IMR-90 (cell line): ENCODE data around the gene FGD5. TPM values are rescaled to one million over a fixed set of nuclear protein-coding genes. Genes with fewer than 3 reads are reported as not detected.

ENCODE experiments used
- ATAC-seq: fragments of 200-7000 bp; cut with Tn5 transposase; 2 replicates; pipeline ENCODE4 v1.9.1; 2020; ENCODE audit warnings: low read depth, mild to moderate bottlenecking, moderate library complexity
- BruUV-seq: library from RNA; stranded (reverse); fragments of 400-500 nt; replicated peaks from 2 replicates; lab custom pipeline; 2021; lab: Mats Ljungman, UMichigan
- CTCF ChIA-PET: fragments of 300-600 bp; formaldehyde crosslinking; extraction: SDS; loops from one replicate; lab custom pipeline; 2021; ENCODE audit warnings: antibody characterized with exemption; lab: Yijun Ruan, JAX
- POLR2A ChIA-PET: fragments of 300-600 bp; sonication (Branson Sonifier 250); formaldehyde crosslinking; loops from one replicate; lab custom pipeline; 2022; ENCODE audit warnings: antibody characterized with exemption; ENCODE audit not compliant: unreplicated experiment; lab: Charles Lee
- DNase-seq: peaks from one replicate; pipeline ENCODE4 v3.0.0; 2013
- H2AFZ ChIP-seq: replicated peaks from 2 replicates; pipeline ENCODE3; 2013; ENCODE audit warnings: low read length, mild to moderate bottlenecking; ENCODE audit not compliant: poor library complexity
- H2AK5ac ChIP-seq: 2 replicates; pipeline ENCODE4 v1.6.1; 2013; ENCODE audit warnings: low read depth, low read length, inconsistent platforms
- H2AK9ac ChIP-seq: replicated peaks from 2 replicates; pipeline ENCODE3; 2013; ENCODE audit warnings: mild to moderate bottlenecking, low read depth, low read length, moderate library complexity; ENCODE audit not compliant: poor library complexity
- H2BK120ac ChIP-seq: 2 replicates; pipeline ENCODE4 v1.6.1; 2013; ENCODE audit warnings: low read depth, low read length, inconsistent platforms
- H2BK15ac ChIP-seq: 3 replicates; pipeline ENCODE4 v1.6.1; 2013; ENCODE audit warnings: low read depth, low read length, inconsistent platforms
- H2BK20ac ChIP-seq: 2 replicates; pipeline ENCODE4 v1.6.1; 2013; ENCODE audit warnings: low read depth, mild to moderate bottlenecking, inconsistent platforms, low read length, moderate library complexity
- H2BK5ac ChIP-seq: 2 replicates; pipeline ENCODE4 v1.6.1; 2013; ENCODE audit warnings: mild to moderate bottlenecking, low read depth, low read length, inconsistent platforms; ENCODE audit not compliant: poor library complexity, severe bottlenecking
- H3K14ac ChIP-seq: replicated peaks from 2 replicates; pipeline ENCODE4 v1.6.1; 2013; ENCODE audit warnings: low read depth, low read length, inconsistent platforms
- H3K18ac ChIP-seq: 2 replicates; pipeline ENCODE4 v1.6.1; 2013; ENCODE audit warnings: low read depth, low read length, control low read depth
- H3K23ac ChIP-seq: 2 replicates; pipeline ENCODE4 v1.6.1; 2013; ENCODE audit warnings: low read depth, low read length, inconsistent platforms
- H3K27ac ChIP-seq: 2 replicates; pipeline ENCODE4 v1.5.1; 2013; ENCODE audit warnings: mild to moderate bottlenecking, control low read depth, low read length; ENCODE audit not compliant: insufficient read depth
- H3K27me3 ChIP-seq: 2 replicates; pipeline ENCODE4 v1.6.1; 2013; ENCODE audit warnings: low read length; ENCODE audit not compliant: control insufficient read depth, insufficient read depth
- H3K36me3 ChIP-seq: 2 replicates; pipeline ENCODE4 v1.6.1; 2013; ENCODE audit warnings: low read length, mixed read lengths; ENCODE audit not compliant: control insufficient read depth, insufficient read depth
- H3K4ac ChIP-seq: 2 replicates; pipeline ENCODE4 v1.6.1; 2013; ENCODE audit warnings: low read depth, low read length, inconsistent platforms
- H3K4me1 ChIP-seq: 2 replicates; pipeline ENCODE4 v1.6.1; 2013; ENCODE audit warnings: low read length, mixed read lengths; ENCODE audit not compliant: control insufficient read depth, insufficient read depth
- H3K4me2 ChIP-seq: 2 replicates; pipeline ENCODE4 v1.6.1; 2013; ENCODE audit warnings: low read depth, mild to moderate bottlenecking, control low read depth, low read length, moderate library complexity
- H3K4me3 ChIP-seq: 2 replicates; pipeline ENCODE4 v1.5.1; 2013; ENCODE audit warnings: low read depth, mild to moderate bottlenecking, control low read depth, low read length, moderate library complexity; ENCODE audit not compliant: insufficient read depth
- H3K56ac ChIP-seq: 2 replicates; pipeline ENCODE4 v1.6.1; 2013; ENCODE audit warnings: low read length, inconsistent platforms; ENCODE audit not compliant: insufficient read depth; ENCODE audit errors: extremely low read depth
- H3K79me1 ChIP-seq, 2 experiments: 2 replicates each; pipeline ENCODE4 v1.6.1; 2013; ENCODE audit warnings: low read length in 2 of 2, inconsistent platforms in 1 of 2, low read depth in 1 of 2
- H3K9ac ChIP-seq: 2 replicates; pipeline ENCODE4 v1.6.1; 2013; ENCODE audit warnings: low read depth, low read length, control low read depth
- H3K9me1 ChIP-seq: 2 replicates; pipeline ENCODE4 v1.6.1; 2013; ENCODE audit warnings: low read length, inconsistent platforms; ENCODE audit not compliant: insufficient read depth
- H3K9me3 ChIP-seq: 2 replicates; pipeline ENCODE4 v1.6.1; 2013; ENCODE audit warnings: low read length; ENCODE audit not compliant: control insufficient read depth, insufficient read depth
- H4K20me1 ChIP-seq: 2 replicates; pipeline ENCODE4 v1.6.1; 2013; ENCODE audit warnings: low read length, inconsistent platforms; ENCODE audit not compliant: insufficient read depth
- H4K5ac ChIP-seq: 2 replicates; pipeline ENCODE4 v1.6.1; 2013; ENCODE audit warnings: mild to moderate bottlenecking, low read depth, low read length, control low read depth
- H4K8ac ChIP-seq, 2 experiments: 2 replicates each; pipeline ENCODE4 v1.6.1; 2013; ENCODE audit warnings: low read depth in 2 of 2, low read length in 2 of 2, control low read depth in 1 of 2, inconsistent platforms in 1 of 2
- H4K91ac ChIP-seq: 2 replicates; pipeline ENCODE4 v1.6.1; 2013; ENCODE audit warnings: low read depth, low read length, inconsistent platforms; ENCODE audit not compliant: insufficient read depth
- BHLHE40 ChIP-seq: fragments of 150-350 bp; IDR thresholded peaks from 2 replicates; pipeline ENCODE4 v1.6.1; 2016; ENCODE audit warnings: mild to moderate bottlenecking, low read depth, low read length
- CEBPB ChIP-seq: IDR thresholded peaks from 2 replicates; pipeline ENCODE4 v1.6.1; 2012; ENCODE audit warnings: low read depth, low read length, improper control_type of control experiment
- CHD1 ChIP-seq: IDR thresholded peaks from 2 replicates; pipeline ENCODE4 v1.6.1; 2012; ENCODE audit warnings: low read depth, low read length, improper control_type of control experiment
- ELK1 ChIP-seq: fragments of 150-350 bp; IDR thresholded peaks from 2 replicates; pipeline ENCODE4 v1.6.1; 2016; ENCODE audit warnings: low read depth, mild to moderate bottlenecking, low read length, moderate library complexity, borderline replicate concordance
- FOS ChIP-seq: fragments of 150-350 bp; IDR thresholded peaks from 2 replicates; pipeline ENCODE4 v1.6.1; 2016; ENCODE audit warnings: low read depth, low read length
- MAFK ChIP-seq: IDR thresholded peaks from 2 replicates; pipeline ENCODE4 v1.6.1; 2012; ENCODE audit warnings: low read depth, low read length, improper control_type of control experiment
- MAZ ChIP-seq: IDR thresholded peaks from 2 replicates; pipeline ENCODE4 v1.6.1; 2012; ENCODE audit warnings: low read depth, mild to moderate bottlenecking, low read length, improper control_type of control experiment, moderate library complexity, borderline replicate concordance
- MXI1 ChIP-seq: IDR thresholded peaks from 2 replicates; pipeline ENCODE4 v1.6.1; 2012; ENCODE audit warnings: low read depth, mild to moderate bottlenecking, low read length, moderate library complexity, borderline replicate concordance
- NFE2L2 ChIP-seq: fragments of 150-350 bp; IDR thresholded peaks from 2 replicates; pipeline ENCODE4 v1.6.1; 2016; ENCODE audit warnings: low read depth, mild to moderate bottlenecking, low read length
- POLR2A ChIP-seq: IDR thresholded peaks from 2 replicates; pipeline ENCODE4 v1.6.1; 2012; ENCODE audit warnings: mild to moderate bottlenecking, low read depth, low read length
- RAD21 ChIP-seq: IDR thresholded peaks from 2 replicates; pipeline ENCODE4 v1.6.1; 2012; ENCODE audit warnings: low read length, improper control_type of control experiment
- RCOR1 ChIP-seq: IDR thresholded peaks from 2 replicates; pipeline ENCODE4 v1.6.1; 2012; ENCODE audit warnings: mild to moderate bottlenecking, low read length, improper control_type of control experiment; ENCODE audit not compliant: insufficient replicate concordance
- RFX5 ChIP-seq: IDR thresholded peaks from 2 replicates; pipeline ENCODE4 v1.8.0; 2012; ENCODE audit warnings: low read depth, mild to moderate bottlenecking, low read length, moderate library complexity
- SMC3 ChIP-seq: fragments of 150-350 bp; IDR thresholded peaks from 2 replicates; pipeline ENCODE4 v1.6.1; 2016; ENCODE audit warnings: low read depth, mild to moderate bottlenecking, antibody characterized with exemption, low read length, moderate library complexity
- WGBS, 2 experiments: methylation state at CpG; one replicate each; pipeline versions ENCODE4 v1.1.5 to v1.1.7; 2013; ENCODE audit warnings: missing lambda C conversion rate in 2 of 2; ENCODE audit not compliant: insufficient read length in 1 of 2; ENCODE audit errors: extremely low coverage in 2 of 2; 5-methylcytosine and 5-hydroxymethylcytosine counted together
- dilution Hi-C: fragments of 300-500 bp; cut with HindIII; formaldehyde crosslinking; loops from one replicate; pipeline ENCODE4 v1.14.3; 2018; ENCODE audit warnings: low sequenced_read_pairs; ENCODE audit not compliant: unreplicated experiment
- in situ Hi-C: fragments of 300-500 bp; cut with MboI; formaldehyde crosslinking; loops from 3 replicates; pipeline ENCODE4 v1.14.3; 2019; ENCODE audit warnings: low sequenced_read_pairs, inconsistent platforms, mixed read lengths
- intact Hi-C: fragments of 100-400 bp; cut with micrococcal nuclease; formaldehyde crosslinking; loops from 2 replicates; pipeline ENCODE4 v1.10.0; 2022
- polyA plus RNA-seq, 3 experiments: library from polyadenylated mRNA; depleted of rRNA; stranded (reverse); fragments of >200 nt; gene quantifications; 2 replicates each; pipeline ENCODE4 v1.2.3, GENCODE V29; 2012; ENCODE audit warnings: low replicate concordance in 1 of 3
- total RNA-seq: library from RNA; depleted of rRNA; stranded (reverse); fragments of >200 nt; gene quantifications from 2 replicates; pipeline ENCODE4 v1.2.3, GENCODE V29; 2012
- TF ChIP-seq, protein P1 (sequence below): conservative IDR thresholded peaks from 2 replicates; pipeline ENCODE4 v1.5.1; 2012; ENCODE audit warnings: mild to moderate bottlenecking, low read depth, low read length, improper control_type of control experiment
- TF ChIP-seq, protein P2 (sequence below): fragments of 150-350 bp; IDR thresholded peaks from 2 replicates; pipeline ENCODE4 v1.6.1; 2017; ENCODE audit warnings: mild to moderate bottlenecking, antibody characterized with exemption, low read length, low read depth

FGD5 gene
- total and polyA plus RNA-seq, 2 of the 4 experiments (the other 2 are of a cell fraction): not detected

DNA sequence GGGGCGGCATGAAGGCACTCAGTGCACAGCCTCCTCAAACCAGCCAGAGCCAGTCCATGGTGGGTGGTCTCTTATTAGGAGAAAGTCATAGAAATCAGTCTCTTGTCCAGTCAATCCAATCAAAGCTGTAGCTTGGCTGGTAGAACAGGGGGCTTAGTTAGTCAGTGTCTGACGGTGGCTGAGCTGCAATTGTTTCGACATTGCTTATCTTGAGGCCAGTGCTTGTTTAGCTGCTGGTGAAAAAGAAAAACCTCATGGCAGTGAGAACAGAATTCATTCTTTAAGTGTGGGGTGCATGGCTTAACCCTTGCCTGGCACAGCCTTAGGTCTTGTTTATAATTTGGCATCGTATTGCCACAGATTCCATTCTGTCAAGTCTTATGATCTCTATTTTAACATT is 53.9 kb downstream of the FGD5 start:
- no peak overlapping the region for H2AK5ac ChIP-seq
- in situ Hi-C loops (no loop called here), dilution Hi-C loops (no loop called here), intact Hi-C loops (no loop called here)
- H3K27ac ChIP-seq: no peak overlapping the region
- H2BK15ac ChIP-seq: no peak overlapping the region
- no peak overlapping the region for H3K56ac ChIP-seq
- no peak for DNase-seq
- H3K4me2 ChIP-seq: no peak overlapping the region
- no peak overlapping the region for H3K23ac ChIP-seq
- no peaks in the 10 kb centered on the region for H3K9me1 ChIP-seq
- no peak overlapping the region for H3K4ac ChIP-seq
- H3K36me3 ChIP-seq: no peaks in the 10 kb centered on the region
- no peak overlapping the region for H3K9ac ChIP-seq
- H3K27me3 ChIP-seq: peaks cover 5% of the 10 kb centered on the region; the same call in 1 of the 2 replicates
- no peak overlapping the region for H2BK5ac ChIP-seq
- H3K4me1 ChIP-seq: no peaks in the 10 kb centered on the region
- H3K14ac ChIP-seq: no peak overlapping the region
- no peak overlapping the region for H3K18ac ChIP-seq
- no TSS peak for BruUV-seq
- no peaks in the 10 kb centered on the region for H3K79me1 ChIP-seq
- H3K9me3 ChIP-seq: no peaks in the 10 kb centered on the region
- 0% methylated on average over 1 of the region's 4 CpGs; no CpG with 5 or more reads in 1 of the 2 experiments for WGBS, 2 experiments
- H2BK120ac ChIP-seq: no peak overlapping the region
- H3K4me3 ChIP-seq: no peak overlapping the region
- H4K91ac ChIP-seq: no peak overlapping the region
- no peak overlapping the region for H2BK20ac ChIP-seq
- H2AK9ac ChIP-seq: no peak overlapping the region
- no peak overlapping the region for H4K8ac ChIP-seq
- ChIA-PET POLR2A (no interaction called here), CTCF (no interaction called here)
- no peak overlapping the region for H4K5ac ChIP-seq
- H2AFZ ChIP-seq: no peak overlapping the region
- no peaks in the 10 kb centered on the region for H4K20me1 ChIP-seq
- TF ChIP-seq RCOR1 (no peak), CEBPB (no peak), RAD21 (no peak), MAFK (no peak), CHD1 (no peak), FOS (no peak), ELK1 (no peak), BHLHE40 (no peak), NFE2L2 (no peak), MAZ (no peak), MXI1 (no peak), SMC3 (no peak), RFX5 (no peak), POLR2A (no peak)
- TF ChIP-seq, protein P1, sequence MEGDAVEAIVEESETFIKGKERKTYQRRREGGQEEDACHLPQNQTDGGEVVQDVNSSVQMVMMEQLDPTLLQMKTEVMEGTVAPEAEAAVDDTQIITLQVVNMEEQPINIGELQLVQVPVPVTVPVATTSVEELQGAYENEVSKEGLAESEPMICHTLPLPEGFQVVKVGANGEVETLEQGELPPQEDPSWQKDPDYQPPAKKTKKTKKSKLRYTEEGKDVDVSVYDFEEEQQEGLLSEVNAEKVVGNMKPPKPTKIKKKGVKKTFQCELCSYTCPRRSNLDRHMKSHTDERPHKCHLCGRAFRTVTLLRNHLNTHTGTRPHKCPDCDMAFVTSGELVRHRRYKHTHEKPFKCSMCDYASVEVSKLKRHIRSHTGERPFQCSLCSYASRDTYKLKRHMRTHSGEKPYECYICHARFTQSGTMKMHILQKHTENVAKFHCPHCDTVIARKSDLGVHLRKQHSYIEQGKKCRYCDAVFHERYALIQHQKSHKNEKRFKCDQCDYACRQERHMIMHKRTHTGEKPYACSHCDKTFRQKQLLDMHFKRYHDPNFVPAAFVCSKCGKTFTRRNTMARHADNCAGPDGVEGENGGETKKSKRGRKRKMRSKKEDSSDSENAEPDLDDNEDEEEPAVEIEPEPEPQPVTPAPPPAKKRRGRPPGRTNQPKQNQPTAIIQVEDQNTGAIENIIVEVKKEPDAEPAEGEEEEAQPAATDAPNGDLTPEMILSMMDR: no peak
- TF ChIP-seq, protein P2, sequence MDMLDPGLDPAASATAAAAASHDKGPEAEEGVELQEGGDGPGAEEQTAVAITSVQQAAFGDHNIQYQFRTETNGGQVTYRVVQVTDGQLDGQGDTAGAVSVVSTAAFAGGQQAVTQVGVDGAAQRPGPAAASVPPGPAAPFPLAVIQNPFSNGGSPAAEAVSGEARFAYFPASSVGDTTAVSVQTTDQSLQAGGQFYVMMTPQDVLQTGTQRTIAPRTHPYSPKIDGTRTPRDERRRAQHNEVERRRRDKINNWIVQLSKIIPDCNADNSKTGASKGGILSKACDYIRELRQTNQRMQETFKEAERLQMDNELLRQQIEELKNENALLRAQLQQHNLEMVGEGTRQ: no peak
- no peak for ATAC-seq
